GM23338 (cell line): Measurements from ENCODE around the gene SNTG2. TPM values are rescaled to one million over a fixed set of nuclear protein-coding genes. Genes with fewer than 3 reads are reported as not detected.

Experiments used
- ATAC-seq: fragments of 200-7000 bp; cut with Tn5 transposase; 3 replicates; pipeline ENCODE4 v1.9.1; 2020
- DNase-seq: peaks from one replicate; pipeline ENCODE4 v3.0.0-alpha.2; 2015; ENCODE audit warnings: low spot score
- H2AFZ ChIP-seq: fragments of 200-600 bp; sonication (generic); 2 replicates; pipeline ENCODE4 v1.8.0; 2016; ENCODE audit warnings: antibody characterized with exemption, mild to moderate bottlenecking, moderate library complexity
- H3F3A ChIP-seq: fragments of 200-600 bp; sonication (generic); replicated peaks from 2 replicates; pipeline ENCODE4 v1.8.0; 2017; ENCODE audit warnings: antibody characterized with exemption, mixed run types, low read depth
- H3K27ac ChIP-seq: fragments of 200-600 bp; sonication (generic); 2 replicates; pipeline ENCODE4 v1.6.1; 2016; ENCODE audit warnings: low read depth
- H3K27me3 ChIP-seq: fragments of 200-600 bp; sonication (generic); 2 replicates; pipeline ENCODE4 v1.8.0; 2016; ENCODE audit warnings: mild to moderate bottlenecking, mixed run types, moderate library complexity; ENCODE audit not compliant: insufficient read depth
- H3K36me3 ChIP-seq: fragments of 200-600 bp; sonication (generic); 2 replicates; pipeline ENCODE4 v1.8.0; 2016; ENCODE audit warnings: mild to moderate bottlenecking; ENCODE audit not compliant: insufficient read depth
- H3K4me1 ChIP-seq: fragments of 200-600 bp; sonication (generic); 2 replicates; pipeline ENCODE4 v1.8.0; 2016; ENCODE audit warnings: mild to moderate bottlenecking, moderate library complexity; ENCODE audit not compliant: insufficient read depth
- H3K4me2 ChIP-seq: fragments of 200-600 bp; sonication (generic); 2 replicates; pipeline ENCODE4 v1.7.1; 2017; ENCODE audit warnings: mixed run types
- H3K4me3 ChIP-seq: fragments of 200-600 bp; sonication (generic); 2 replicates; pipeline ENCODE4 v1.6.1; 2016; ENCODE audit warnings: mixed run types
- H3K79me2 ChIP-seq: fragments of 200-600 bp; sonication (generic); replicated peaks from 2 replicates; pipeline ENCODE4 v1.8.0; 2017; ENCODE audit warnings: mild to moderate bottlenecking; ENCODE audit not compliant: insufficient read depth
- H3K9me2 ChIP-seq: fragments of 200-600 bp; sonication (generic); 2 replicates; pipeline ENCODE4 v1.8.0; 2017; ENCODE audit not compliant: insufficient read depth
- H4K20me1 ChIP-seq: fragments of 200-600 bp; sonication (generic); replicated peaks from 2 replicates; pipeline ENCODE4 v1.8.0; 2017; ENCODE audit warnings: mild to moderate bottlenecking; ENCODE audit not compliant: insufficient read depth
- H3K27ac Mint-ChIP-seq: 2 replicates; pipeline ENCODE4 v1.8.0; 2020; ENCODE audit warnings: inconsistent platforms, mild to moderate bottlenecking, moderate library complexity, mixed read lengths
- H3K27me3 Mint-ChIP-seq: 3 replicates; pipeline ENCODE4 v1.8.0; 2022; ENCODE audit warnings: low read depth, mild to moderate bottlenecking, moderate library complexity, mixed read lengths, inconsistent platforms; ENCODE audit not compliant: insufficient read depth, poor library complexity
- H3K36me3 Mint-ChIP-seq: 3 replicates; pipeline ENCODE4 v1.8.0; 2021; ENCODE audit warnings: low read depth, mild to moderate bottlenecking, inconsistent platforms, moderate library complexity, mixed read lengths
- H3K4me1 Mint-ChIP-seq: 3 replicates; pipeline ENCODE4 v1.8.0; 2020; ENCODE audit warnings: mild to moderate bottlenecking, inconsistent platforms, mixed read lengths
- H3K4me3 Mint-ChIP-seq: 3 replicates; pipeline ENCODE4 v1.8.0; 2021; ENCODE audit warnings: moderate library complexity, mild to moderate bottlenecking, inconsistent platforms, mixed read lengths
- H3K9me3 Mint-ChIP-seq: 3 replicates; pipeline ENCODE4 v1.8.0; 2020; ENCODE audit warnings: moderate library complexity, mild to moderate bottlenecking, inconsistent platforms, mixed read lengths
- EZH2phosphoT487 ChIP-seq: fragments of 200-600 bp; sonication (generic); IDR thresholded peaks from one replicate; pipeline ENCODE4 v1.8.1; 2018; ENCODE audit warnings: antibody characterized with exemption; ENCODE audit not compliant: unreplicated experiment
- JUNB ChIP-seq: IDR thresholded peaks from one replicate; pipeline ENCODE4 v1.6.1; 2016; ENCODE audit warnings: antibody characterized with exemption; ENCODE audit not compliant: unreplicated experiment
- ZNF114 ChIP-seq: fragments of 250-450 bp; sonication (Bioruptor Pico); IDR thresholded peaks from 2 replicates; pipeline ENCODE4 v1.5.0; 2020; ENCODE audit warnings: mild to moderate bottlenecking, moderate library complexity
- ZNF331 ChIP-seq: fragments of 250-450 bp; sonication (Bioruptor Pico); IDR thresholded peaks from 2 replicates; pipeline ENCODE4 v1.5.0; 2020; ENCODE audit warnings: low read depth, mild to moderate bottlenecking, moderate library complexity
- polyA plus RNA-seq: library from polyadenylated mRNA; unstranded; fragments of >200 nt; fragmentation: Nextera tagmentation; extraction: Ambion mirVana; gene quantifications from 2 replicates; pipeline ENCODE4 v1.2.1, GENCODE V29; 2016
- total RNA-seq: library from RNA; depleted of rRNA; stranded (reverse); fragments of >200 nt; shearing (Covaris generic); gene quantifications from 2 replicates; pipeline ENCODE4 v1.2.3, GENCODE V29; 2014
- TF ChIP-seq, protein P1 (sequence below): fragments of 250-450 bp; sonication (Bioruptor Pico); IDR thresholded peaks from 2 replicates; pipeline ENCODE4 v1.5.0; 2020; ENCODE audit warnings: mild to moderate bottlenecking, moderate library complexity
- TF ChIP-seq, protein P2 (sequence below), 2 experiments: fragments of 200-600 bp in 1 of 2; sonication (generic) in 1 of 2; conservative IDR thresholded peaks; 2 replicates each; pipeline versions ENCODE4 v1.5.1 to v1.6.1; 2016 to 2017; ENCODE audit warnings: antibody characterized with exemption in 2 of 2, low read depth in 2 of 2, mild to moderate bottlenecking in 2 of 2, moderate library complexity in 1 of 2

The SNTG2 gene
- total and polyA plus RNA-seq, 2 experiments from 2014 or later = 27.5 to 60.4 TPM

DNA sequence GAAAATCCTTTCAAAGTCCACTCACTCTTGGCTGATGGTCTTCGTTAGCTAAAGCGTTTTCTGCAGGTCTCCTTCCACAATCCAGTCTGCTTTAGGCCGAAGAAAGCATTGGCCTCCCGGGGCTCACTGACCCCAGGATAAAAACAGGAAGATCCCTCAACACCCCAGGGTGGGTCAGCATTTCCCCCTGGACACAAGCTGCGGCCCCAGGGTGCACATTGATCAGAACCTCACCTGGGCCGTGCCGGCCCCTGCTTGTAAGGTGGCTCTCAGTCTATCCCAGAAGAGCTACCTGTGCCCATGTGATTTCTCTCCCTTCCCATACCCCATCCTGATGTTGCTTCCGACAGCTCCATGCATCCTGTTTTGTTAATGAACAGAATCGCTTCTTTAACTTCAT is 349.6 kb downstream of the SNTG2 start (continued):
- TF ChIP-seq, protein P1, sequence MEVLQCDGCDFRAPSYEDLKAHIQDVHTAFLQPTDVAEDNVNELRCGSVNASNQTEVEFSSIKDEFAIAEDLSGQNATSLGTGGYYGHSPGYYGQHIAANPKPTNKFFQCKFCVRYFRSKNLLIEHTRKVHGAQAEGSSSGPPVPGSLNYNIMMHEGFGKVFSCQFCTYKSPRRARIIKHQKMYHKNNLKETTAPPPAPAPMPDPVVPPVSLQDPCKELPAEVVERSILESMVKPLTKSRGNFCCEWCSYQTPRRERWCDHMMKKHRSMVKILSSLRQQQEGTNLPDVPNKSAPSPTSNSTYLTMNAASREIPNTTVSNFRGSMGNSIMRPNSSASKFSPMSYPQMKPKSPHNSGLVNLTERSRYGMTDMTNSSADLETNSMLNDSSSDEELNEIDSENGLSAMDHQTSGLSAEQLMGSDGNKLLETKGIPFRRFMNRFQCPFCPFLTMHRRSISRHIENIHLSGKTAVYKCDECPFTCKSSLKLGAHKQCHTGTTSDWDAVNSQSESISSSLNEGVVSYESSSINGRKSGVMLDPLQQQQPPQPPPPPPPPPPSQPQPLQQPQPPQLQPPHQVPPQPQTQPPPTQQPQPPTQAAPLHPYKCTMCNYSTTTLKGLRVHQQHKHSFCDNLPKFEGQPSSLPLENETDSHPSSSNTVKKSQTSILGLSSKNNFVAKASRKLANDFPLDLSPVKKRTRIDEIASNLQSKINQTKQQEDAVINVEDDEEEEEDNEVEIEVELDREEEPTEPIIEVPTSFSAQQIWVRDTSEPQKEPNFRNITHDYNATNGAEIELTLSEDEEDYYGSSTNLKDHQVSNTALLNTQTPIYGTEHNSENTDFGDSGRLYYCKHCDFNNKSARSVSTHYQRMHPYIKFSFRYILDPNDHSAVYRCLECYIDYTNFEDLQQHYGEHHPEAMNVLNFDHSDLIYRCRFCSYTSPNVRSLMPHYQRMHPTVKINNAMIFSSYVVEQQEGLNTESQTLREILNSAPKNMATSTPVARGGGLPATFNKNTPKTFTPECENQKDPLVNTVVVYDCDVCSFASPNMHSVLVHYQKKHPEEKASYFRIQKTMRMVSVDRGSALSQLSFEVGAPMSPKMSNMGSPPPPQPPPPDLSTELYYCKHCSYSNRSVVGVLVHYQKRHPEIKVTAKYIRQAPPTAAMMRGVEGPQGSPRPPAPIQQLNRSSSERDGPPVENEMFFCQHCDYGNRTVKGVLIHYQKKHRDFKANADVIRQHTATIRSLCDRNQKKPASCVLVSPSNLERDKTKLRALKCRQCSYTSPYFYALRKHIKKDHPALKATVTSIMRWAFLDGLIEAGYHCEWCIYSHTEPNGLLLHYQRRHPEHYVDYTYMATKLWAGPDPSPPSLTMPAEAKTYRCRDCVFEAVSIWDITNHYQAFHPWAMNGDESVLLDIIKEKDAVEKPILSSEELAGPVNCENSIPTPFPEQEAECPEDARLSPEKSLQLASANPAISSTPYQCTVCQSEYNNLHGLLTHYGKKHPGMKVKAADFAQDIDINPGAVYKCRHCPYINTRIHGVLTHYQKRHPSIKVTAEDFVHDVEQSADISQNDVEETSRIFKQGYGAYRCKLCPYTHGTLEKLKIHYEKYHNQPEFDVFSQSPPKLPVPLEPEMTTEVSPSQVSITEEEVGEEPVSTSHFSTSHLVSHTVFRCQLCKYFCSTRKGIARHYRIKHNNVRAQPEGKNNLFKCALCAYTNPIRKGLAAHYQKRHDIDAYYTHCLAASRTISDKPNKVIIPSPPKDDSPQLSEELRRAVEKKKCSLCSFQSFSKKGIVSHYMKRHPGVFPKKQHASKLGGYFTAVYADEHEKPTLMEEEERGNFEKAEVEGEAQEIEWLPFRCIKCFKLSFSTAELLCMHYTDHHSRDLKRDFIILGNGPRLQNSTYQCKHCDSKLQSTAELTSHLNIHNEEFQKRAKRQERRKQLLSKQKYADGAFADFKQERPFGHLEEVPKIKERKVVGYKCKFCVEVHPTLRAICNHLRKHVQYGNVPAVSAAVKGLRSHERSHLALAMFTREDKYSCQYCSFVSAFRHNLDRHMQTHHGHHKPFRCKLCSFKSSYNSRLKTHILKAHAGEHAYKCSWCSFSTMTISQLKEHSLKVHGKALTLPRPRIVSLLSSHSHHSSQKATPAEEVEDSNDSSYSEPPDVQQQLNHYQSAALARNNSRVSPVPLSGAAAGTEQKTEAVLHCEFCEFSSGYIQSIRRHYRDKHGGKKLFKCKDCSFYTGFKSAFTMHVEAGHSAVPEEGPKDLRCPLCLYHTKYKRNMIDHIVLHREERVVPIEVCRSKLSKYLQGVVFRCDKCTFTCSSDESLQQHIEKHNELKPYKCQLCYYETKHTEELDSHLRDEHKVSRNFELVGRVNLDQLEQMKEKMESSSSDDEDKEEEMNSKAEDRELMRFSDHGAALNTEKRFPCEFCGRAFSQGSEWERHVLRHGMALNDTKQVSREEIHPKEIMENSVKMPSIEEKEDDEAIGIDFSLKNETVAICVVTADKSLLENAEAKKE (CRISPR knock-in tag) = no peak
- TF ChIP-seq ZNF331 (CRISPR knock-in tag) (no peak), EZH2phosphoT487 (no peak), JUNB (no peak)

DNA sequence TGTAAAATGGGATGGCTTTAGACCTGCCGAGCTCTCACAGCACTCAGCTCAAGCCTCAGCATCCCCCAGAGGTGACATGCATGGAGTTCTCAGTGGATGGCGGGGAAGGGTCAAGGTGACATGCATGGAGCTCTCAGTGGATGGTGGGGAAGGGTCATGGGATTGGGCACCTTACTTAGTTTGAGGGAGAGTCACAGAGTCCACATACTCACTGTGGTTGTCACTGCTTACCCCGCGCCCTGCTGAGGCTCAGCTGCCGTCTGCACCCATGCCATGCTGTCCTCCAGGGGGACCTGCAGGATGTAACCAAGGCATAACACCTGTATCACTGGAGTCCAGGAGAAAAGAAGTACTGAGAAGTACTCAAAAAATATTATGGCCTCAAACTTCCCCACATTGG is 350.4 kb downstream of the SNTG2 start:
- no peaks in the 10 kb centered on the region; the same call in 2 of the 3 replicates for H3K36me3 Mint-ChIP-seq
- H2AFZ ChIP-seq = no peak overlapping the region
- no peaks in the 10 kb centered on the region for H4K20me1 ChIP-seq
- no peaks in the 10 kb centered on the region for H3K79me2 ChIP-seq
- TF ChIP-seq, protein P2, sequence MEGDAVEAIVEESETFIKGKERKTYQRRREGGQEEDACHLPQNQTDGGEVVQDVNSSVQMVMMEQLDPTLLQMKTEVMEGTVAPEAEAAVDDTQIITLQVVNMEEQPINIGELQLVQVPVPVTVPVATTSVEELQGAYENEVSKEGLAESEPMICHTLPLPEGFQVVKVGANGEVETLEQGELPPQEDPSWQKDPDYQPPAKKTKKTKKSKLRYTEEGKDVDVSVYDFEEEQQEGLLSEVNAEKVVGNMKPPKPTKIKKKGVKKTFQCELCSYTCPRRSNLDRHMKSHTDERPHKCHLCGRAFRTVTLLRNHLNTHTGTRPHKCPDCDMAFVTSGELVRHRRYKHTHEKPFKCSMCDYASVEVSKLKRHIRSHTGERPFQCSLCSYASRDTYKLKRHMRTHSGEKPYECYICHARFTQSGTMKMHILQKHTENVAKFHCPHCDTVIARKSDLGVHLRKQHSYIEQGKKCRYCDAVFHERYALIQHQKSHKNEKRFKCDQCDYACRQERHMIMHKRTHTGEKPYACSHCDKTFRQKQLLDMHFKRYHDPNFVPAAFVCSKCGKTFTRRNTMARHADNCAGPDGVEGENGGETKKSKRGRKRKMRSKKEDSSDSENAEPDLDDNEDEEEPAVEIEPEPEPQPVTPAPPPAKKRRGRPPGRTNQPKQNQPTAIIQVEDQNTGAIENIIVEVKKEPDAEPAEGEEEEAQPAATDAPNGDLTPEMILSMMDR (conservative IDR thresholded peaks at IDR 0.05; ENCODE audit: low read depth in 2 of 2) = peak in 1 of 2 experiments; percentile 15; a peak in 1 of 4 replicates
- TF ChIP-seq ZNF114 (CRISPR knock-in tag) = no peak
- DNase-seq = no peak
- peak; percentile 45 for ATAC-seq
- no peak overlapping the region for H3K4me3 ChIP-seq
- no peaks in the 10 kb centered on the region for H3K4me1 ChIP-seq
- peaks cover 4% of the 10 kb centered on the region for H3K27me3 Mint-ChIP-seq
- peak overlapping the region; percentile 26; the same call in 1 of the 2 replicates for H3K27ac Mint-ChIP-seq
- no peaks in the 10 kb centered on the region for H3K36me3 ChIP-seq
- no peak overlapping the region for H3K27ac ChIP-seq
- H3K4me2 ChIP-seq = no peak overlapping the region
- no peaks in the 10 kb centered on the region for H3K27me3 ChIP-seq
- H3K9me2 ChIP-seq = no peaks in the 10 kb centered on the region
- H3K4me1 Mint-ChIP-seq = peaks cover 1% of the 10 kb centered on the region
- H3K9me3 Mint-ChIP-seq = no peaks in the 10 kb centered on the region
- no peak overlapping the region for H3K4me3 Mint-ChIP-seq
- no peaks in the 10 kb centered on the region for H3F3A ChIP-seq
